Iris pigment epithelial cell (primary cell): ENCODE data around the gene CARMIL3.

Experiments used
- DNase-seq: peaks from one replicate; pipeline ENCODE4 v3.0.0-alpha.2; 2011; ENCODE audit warnings: low read depth

CARMIL3 gene

DNA sequence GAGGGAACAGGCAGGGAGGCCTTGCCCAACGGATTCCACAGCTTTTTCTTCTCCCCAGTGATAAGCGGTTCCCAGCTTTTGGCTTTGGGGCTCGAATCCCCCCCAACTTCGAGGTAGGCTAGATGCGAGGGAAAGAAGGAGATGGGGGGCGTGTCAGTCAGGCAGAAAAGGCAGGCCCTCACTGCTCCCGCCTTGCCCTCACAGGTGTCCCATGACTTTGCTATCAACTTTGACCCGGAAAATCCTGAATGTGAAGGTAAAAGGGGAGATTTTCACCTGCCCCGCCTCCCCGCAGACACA lies 24.4 kb downstream of the CARMIL3 start:
- no peak for DNase-seq

GRCh38 chr14:24077086-24077485 lies 25.3 kb downstream of the CARMIL3 start:
- DNase-seq = no peak

GRCh38 chr14:24078146-24078545 lies 26.3 kb downstream of the CARMIL3 start:
- no peak for DNase-seq

GRCh38 chr14:24079491-24080141 lies 27.8 kb downstream of the CARMIL3 start:
- DNase-seq = no peak

DNA sequence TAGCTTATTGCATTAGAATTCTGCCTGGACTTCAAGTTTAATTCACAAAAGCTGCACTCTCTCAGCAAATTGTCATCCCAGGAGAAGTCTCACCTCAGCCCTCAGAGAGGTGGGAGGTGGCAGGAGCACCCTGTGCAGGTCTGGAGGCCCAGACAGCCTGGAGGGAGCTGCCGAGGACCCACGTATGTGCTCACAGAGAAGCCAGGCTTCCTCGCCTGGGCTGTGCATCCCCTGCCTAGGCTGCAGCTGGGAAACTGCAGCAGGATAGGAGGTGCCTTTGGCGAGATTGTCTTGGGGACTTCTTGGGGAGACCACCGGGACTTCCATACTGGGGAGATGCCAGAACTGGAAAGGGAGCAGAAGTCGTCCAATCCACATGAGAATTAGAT lies 28.3 kb downstream of the CARMIL3 start:
- no peak for DNase-seq

DNA sequence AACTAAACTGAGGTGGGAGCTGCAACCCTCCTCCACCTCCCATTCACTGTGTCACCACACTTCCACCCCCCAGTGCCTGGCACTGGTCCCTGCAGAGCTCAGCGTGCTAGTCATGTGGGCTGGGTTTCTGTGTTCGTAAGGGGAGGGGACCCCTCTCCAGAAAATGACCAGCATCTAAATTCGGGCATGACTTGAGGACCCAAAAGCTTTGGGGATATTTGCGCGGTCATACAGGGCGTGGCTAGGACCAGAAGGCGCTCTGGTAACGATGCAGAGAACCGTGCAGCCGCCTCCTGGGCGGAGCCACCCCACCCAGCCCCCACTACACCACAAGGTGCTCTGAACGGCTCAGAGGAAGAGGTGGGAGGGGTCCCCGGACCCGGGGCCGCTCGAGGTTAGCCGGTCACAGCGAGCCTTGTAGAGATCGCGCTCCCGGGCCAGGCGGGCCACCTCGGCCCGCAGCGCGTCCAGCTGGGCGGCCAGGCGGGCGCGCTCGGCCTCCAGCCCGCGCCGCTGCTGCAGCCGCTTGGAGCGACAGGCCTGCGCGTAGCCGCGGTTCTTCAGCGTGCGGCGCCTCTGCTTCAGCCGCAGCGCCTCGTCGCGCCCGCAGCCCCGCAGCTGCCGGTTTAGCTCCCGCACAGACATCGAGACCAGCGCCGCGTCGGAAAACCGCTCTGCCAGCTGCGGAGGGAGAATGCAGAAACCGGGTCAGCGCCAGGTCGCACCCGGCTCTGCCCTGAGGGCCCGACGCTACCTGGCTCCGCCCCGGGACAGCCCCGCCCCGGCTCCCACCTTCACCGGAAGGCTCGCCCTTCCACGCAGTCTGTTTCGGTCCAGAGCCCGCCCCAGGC lies 29.3 kb downstream of the CARMIL3 start:
- peak; percentile 33 for DNase-seq

DNA sequence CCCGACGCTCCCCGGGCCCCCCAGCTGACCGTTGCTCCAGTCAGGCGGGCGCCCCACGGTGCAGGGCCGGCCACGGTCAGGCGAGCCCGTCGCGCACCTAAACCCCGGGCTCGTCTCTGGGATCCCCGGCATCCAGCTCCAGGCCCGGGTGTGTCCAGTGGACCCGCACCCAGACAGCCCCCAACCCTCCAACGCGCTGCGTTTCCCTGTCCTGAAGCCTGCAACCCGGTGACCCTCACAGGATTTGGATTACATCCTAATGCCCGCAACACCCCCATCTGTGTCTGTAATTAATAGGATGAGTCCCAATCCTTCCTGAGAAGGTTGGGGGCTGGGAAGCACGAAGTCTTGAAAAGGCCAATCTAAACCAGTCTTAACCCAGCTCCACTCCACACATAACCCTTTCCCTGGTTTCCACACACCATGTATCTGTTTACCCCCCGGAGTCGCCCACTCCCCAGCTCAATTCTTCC lies 30.0 kb downstream of the CARMIL3 start:
- no peak for DNase-seq

- DNase-seq = no peak
Observed at GRCh38 chr14:24082411-24083080, 30.7 kb downstream of the CARMIL3 start.

- DNase-seq = no peak
Observed at GRCh38 chr14:24083462-24083861, 31.7 kb downstream of the CARMIL3 start.

GRCh38 chr14:24084440-24084839 lies 32.6 kb downstream of the CARMIL3 start:
- no peak for DNase-seq

DNA sequence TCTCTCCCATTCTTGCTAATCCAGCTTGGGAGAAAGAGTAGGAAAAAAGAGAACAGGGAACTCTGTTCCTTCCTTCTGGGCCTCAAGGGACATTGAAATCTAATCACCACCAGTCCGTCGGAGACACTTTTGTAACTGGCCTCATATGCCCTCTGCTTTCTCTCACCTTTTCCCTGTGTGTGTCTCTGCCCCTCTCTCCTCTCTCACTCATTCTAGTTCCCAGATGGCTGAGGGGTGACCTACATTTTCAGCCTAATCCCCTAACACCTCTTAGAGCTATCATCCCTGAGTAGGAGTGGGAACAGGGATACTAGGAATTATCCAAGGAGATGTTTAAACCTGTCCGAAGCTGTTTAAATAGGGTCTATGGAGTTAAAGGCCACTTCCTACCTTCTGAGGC lies 33.4 kb downstream of the CARMIL3 start:
- no peak for DNase-seq

DNA sequence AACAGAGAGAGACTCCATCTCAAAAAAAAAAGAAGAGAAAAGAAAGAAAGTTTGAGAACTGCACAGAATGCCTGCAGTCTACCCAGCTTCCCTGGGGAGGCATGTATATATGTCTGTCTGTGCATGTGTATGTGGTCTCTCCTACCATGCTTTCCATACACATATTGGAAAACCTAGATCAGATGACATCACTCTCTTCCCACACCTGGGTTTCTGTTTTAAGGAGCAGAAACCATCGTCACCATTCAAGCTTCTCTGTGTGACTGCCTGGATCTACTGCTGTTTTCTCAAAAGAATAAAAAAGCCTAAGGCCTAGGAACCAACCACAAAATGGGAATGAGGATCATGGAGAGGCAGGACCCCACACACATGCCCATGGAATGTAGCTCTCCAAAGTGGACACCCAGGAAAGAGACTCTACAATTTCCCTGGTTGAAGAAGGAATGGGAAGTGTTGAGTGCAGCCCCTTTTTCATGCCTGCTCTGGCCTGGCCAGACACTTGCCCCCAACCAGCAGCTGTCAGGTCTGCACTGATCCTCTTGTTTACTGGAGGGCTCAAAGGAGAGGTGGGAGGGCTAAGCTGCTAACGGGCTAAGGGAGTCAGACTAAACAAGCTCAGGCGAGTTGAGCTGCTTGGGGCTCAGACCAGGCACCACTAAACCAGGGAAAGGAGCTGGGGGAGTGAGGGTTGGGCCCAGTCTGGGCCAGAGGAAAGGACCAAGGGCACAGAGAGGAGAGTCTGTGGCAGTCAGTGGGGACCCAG lies 34.6 kb downstream of the CARMIL3 start:
- no peak for DNase-seq

- DNase-seq = no peak
Observed at GRCh38 chr14:24087004-24087403, 35.2 kb downstream of the CARMIL3 start.

GRCh38 chr14:24088095-24088494 lies 36.3 kb downstream of the CARMIL3 start:
- no peak for DNase-seq

DNA sequence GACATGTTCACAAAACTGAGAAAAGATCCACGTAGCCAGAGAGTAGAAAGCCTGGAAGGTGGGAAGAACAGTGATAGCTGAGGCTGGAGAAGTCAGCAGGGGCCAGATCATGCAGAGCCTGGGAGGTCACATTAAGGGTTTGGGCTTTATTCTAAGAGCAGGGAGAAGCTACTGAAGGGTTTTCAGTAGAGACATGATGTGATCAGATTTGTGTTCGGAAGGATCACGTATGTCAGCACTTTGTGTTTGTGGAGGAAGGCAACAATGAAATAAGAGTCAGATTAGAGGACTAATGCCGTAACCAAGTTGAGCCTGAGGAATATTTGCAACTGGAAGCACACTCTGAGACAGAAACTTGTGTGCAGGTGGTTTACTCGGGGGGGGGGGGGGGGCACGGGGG lies 38.1 kb downstream of the CARMIL3 start:
- DNase-seq = no peak

DNA sequence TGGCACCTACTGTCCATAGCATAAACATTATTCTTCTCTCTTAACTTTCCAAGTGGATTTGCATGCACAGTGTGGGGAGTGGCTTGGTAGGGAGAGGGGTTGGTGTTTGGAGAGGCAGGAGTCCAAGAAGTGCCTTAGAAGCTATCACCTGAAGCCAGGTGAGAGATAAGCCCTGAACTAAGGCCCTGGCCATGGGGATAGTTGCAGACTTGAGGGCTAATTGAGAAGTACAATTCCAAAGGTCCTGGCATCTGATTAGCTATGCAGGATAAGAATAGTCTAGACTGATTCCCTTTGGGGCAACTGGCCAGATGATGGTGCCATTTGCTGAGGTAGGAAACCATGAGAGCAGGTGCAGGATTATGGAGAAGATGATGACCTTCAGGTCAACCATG lies 40.3 kb downstream of the CARMIL3 start:
- DNase-seq = no peak

DNA sequence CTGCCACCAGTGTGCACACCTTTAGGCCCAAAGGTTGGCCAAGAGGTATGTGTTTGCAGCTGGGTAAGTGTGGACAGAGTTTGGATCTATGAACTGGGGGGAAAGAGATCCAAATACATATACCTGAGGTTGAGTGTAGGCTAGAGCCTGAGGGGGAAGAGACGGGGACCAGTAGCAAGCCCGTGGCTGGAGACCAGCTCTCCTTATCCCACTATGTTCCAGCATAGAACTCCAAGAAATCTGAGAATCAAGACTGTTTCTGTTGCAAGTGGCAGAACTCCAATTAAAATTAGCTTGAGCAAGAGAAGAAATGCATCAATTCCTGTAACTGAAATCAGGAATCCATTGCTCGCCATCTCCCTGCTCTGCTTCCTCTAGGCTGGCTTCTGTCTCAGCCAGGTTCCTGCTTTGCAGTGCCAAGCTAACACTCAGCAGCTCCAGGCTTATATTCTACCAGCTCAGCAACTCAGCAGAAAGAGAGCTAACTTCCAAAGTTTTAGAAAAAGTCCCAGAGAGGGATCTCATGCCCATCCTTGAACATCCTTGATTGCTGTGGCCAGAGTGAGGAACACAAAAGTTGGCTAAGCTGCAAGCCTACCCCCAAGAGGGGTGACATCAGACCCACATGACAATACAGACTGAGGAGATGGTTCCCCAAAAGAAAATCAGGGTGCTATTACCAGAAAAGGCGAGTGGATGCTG lies 40.8 kb downstream of the CARMIL3 start:
- DNase-seq = no peak

DNA sequence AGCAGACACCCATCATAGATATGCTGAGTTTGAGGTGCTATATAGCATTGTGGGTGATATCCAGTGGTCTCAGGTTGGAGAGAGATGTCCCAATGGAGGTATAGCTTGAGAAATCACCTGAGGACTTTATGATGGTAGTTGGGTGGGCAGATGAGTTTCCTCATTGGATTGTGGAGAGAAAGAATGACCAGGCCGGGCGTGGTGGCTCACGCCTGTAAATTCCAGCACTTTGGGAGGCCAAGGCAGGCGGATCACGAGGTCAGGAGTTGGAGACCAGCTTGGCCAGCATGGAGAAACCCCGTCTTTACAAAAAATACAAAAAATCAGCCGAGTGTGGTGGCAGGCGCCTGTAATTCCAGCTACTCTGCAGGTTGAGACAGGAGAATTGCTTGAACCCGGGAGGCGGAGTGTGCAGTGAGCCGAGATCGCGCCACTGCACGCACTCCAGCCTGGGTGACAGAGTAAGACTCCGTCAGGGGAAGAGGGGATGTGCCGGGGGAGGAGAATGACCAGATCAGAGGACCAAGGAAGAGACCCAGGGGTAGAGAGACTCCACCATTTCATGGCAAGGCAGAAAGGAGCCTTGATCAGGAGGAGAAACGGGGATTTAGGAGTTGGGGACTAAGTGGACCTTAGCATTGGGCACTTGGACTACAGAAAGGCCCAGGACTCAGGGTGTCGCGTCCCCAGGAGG lies 41.5 kb downstream of the CARMIL3 start:
- DNase-seq = no peak

DNA sequence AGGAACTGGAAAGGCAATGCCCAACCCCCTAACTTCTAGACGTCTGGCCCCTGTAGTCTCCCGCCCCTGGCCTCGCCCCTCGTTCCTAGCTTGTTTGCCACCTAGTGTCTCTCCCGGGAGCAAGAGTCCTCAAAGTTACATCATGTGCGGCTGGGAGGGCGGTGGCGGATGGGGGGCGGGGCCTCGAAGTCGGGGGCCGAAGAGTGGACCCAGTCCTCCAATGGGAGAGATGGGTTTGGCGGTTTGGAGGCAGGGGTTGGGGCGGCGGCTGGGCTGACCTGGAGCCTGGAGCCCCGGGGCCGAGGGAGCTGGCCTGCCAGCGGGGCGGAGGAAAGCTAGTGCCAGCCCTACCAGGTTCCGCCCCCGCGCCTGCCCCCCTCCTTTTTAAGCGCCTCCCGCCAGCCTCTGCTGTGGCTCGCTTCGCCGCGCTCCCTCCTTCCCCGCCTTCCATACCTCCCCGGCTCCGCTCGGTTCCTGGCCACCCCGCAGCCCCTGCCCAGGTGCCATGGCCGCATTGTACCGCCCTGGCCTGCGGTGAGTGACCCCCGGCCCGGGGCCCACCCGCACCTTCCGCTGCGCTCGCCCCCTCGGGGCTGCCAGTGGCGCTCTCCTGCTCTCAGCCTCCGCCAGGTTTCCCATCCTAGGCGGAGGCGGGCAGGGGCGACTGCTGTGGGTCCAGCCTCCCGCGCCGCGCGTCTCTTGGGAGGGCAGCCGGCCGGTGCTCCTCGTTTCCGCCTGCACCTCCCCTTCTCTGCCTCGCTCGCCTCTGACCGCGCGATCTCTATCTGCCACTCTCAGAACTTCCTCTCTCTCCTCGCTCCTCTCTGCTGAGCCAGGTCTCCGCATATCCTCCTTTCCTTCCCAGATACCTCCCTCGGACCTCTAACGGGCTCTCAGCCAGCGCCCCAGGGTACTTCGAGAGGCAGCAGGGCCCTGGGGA lies 42.4 kb downstream of the CARMIL3 start, which contains the start of gene PCK2:
PCK2 (plus strand) TSS at position 411 of the 940 bp plus-strand sequence; CDS start at position 506, 95 bp downstream.
- peak; percentile 71 for DNase-seq

DNA sequence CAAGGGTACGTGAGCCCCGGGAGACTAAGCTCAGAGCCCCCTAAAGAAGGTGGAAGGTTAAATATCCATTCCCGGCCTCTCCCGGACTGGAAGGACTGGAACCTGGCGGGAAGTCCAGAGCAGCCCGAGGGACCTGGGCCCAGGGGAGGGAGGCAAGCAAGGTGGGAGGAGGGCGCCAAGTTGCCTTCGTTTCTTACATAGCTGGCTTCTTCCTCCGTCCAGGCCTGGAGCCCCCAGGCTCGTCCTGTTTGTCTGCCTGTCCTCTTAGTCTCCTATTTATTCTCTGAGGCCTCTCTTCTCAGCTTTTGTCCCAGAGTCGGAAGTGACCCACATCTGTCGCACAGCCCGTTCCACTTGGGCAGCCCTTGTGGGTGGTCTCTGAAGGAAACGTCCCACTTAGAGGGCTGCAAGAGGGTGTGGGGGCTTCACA lies 43.0 kb downstream of the CARMIL3 start:
- no peak for DNase-seq
